ENCODE measurements around the gene ASPSCR1.

DNA sequence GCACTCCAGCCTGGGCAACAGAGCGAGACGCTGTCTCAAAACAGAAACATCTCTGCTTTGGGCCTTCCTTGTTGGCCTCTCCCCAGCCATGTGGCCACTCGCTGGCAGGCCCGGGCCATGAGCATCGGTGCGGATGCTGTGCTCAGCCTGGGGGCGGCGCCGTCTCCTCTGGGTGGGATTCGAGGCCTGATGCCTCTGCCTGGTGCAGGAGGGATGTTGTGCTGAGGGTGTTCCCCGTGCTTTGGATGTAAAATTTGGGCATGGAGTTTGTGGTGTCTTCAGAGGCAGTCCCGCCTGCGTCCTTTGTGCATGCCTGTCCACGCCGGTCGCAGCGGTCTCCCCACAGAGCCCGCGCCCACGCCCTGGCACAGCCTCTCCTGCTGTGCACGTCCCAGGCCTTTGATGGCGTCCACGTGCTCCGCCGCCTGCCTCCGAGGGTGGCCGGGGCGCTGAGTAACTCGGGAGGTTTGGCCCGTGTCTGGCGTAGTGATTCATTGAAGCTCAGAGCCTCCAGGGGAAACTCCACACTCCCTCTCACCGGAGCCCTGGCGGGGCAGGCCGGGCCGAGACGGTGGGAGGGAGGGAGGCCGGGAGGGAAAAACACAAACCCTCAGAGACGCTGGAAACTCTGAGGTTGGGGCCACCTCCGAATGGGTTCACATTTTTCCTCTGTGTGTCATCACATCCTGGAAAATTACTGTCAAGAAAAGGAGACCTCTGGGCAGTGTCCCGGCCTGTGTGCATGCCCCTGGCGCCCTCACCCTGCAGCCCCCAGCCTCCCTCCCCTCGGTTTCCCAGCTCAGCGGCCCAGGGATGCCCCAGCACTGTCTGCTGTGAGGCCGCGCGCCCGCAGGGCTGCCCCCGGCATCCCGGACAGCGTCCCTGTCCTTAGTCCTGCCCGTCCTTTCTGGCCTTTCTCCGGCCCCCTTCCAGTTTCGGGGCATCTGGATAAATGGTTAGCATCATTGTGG is 26.3 kb downstream of the ASPSCR1 start:
- no peak for TF ChIP-seq EP300 (IDR thresholded peaks at IDR 0.05; ENCODE audit: low read depth)
- TF ChIP-seq, protein P1, sequence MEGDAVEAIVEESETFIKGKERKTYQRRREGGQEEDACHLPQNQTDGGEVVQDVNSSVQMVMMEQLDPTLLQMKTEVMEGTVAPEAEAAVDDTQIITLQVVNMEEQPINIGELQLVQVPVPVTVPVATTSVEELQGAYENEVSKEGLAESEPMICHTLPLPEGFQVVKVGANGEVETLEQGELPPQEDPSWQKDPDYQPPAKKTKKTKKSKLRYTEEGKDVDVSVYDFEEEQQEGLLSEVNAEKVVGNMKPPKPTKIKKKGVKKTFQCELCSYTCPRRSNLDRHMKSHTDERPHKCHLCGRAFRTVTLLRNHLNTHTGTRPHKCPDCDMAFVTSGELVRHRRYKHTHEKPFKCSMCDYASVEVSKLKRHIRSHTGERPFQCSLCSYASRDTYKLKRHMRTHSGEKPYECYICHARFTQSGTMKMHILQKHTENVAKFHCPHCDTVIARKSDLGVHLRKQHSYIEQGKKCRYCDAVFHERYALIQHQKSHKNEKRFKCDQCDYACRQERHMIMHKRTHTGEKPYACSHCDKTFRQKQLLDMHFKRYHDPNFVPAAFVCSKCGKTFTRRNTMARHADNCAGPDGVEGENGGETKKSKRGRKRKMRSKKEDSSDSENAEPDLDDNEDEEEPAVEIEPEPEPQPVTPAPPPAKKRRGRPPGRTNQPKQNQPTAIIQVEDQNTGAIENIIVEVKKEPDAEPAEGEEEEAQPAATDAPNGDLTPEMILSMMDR (IDR thresholded peaks at IDR 0.05) = no peak

Measured in transverse colon (tissue), 3 donors.